Epithelial cell of prostate (primary cell): ENCODE results near the gene CLTC.
"Not testable (repeated sequence)": the region's sequence is repeated elsewhere in the genome, so short reads cannot be mapped to it uniquely, and the experiment has no call there.

ENCODE experiments used
- DNase-seq: peaks from one replicate; pipeline ENCODE4 v3.0.0-alpha.2; 2011; ENCODE audit warnings: low read depth, low spot score
- H3K27ac ChIP-seq: fragments of 450-650 bp; 2 replicates; pipeline ENCODE4 v1.5.1; 2017; ENCODE audit warnings: mild to moderate bottlenecking

CLTC gene

DNA sequence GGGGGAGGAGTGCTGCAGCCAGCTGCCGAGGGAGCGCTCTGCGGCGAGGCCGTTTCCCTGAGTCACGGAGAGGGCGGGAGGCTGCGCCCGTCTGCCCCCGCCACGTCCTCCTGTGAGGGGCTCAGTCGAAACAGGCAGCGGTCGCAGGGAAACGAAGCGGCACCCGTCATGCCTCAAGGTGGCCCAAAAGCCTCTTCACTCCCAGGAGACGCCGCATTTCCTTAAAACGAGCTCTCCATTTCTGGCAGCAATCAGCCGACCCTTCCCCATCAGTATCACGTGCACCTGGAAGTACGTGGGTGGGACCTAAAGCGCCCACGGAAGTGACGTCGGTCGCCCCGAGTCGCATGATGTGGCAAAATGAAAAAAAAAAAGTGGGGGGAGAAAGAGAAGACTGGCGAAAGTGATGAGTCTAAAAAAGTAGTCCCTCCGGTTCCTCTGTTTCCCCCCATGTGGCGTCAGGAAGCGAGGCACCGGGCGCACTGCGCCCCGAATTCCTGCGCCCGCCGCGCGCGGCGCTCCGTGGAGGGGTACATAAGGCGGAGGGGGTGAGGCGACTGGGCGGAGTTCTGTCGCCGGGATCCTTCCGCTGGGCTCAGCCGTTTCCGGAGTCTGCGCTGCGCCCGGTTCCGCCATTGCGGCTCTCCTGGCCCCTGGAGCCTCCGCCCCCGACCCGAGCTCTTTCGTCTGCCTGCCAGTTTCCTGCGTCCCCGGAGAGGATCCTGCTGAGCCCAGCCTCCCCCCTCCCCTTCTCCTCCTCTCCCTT, at the start of gene CLTC:
CLTC (plus strand) TSS at position 598 of the 766 bp plus-strand sequence. CDS start 237 bp downstream, outside the sequence.
- DNase-seq, result peak; percentile 91
- H3K27ac ChIP-seq, result peak within 1 kb of the TSS; percentile 98

GRCh38 chr17:59572301-59572924, 47.3 kb upstream of the CLTC start:
- DNase-seq, result no peak
- H3K27ac ChIP-seq, result no peak overlapping the region

DNA sequence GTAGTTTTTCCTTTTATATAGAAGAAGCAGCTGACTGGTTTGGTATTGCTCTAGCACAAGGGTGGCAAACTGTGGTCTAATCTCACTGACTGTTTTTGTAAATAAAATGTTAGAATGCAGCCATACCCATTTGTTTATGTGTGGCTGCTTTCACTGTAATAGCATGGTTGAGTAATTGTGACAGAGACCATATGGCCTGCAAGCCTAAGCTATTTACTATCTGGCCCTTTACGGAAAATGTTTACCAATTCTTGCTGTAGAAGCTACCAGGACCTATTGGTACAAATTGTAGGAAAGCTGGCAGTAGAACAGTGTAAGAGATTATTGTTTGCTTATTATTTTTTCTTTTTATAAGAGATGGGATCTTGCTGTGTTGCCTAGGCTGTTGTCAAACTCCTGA, 35.5 kb upstream of the CLTC start:
- H3K27ac ChIP-seq, DNase-seq: not testable (repeated sequence)

GRCh38 chr17:59600169-59600568, 19.5 kb upstream of the CLTC start:
- DNase-seq, result no peak
- H3K27ac ChIP-seq, result no peak overlapping the region

- DNase-seq, result no peak
- no peak overlapping the region for H3K27ac ChIP-seq
Measured at GRCh38 chr17:59601130-59601529, 18.6 kb upstream of the CLTC start.

DNA sequence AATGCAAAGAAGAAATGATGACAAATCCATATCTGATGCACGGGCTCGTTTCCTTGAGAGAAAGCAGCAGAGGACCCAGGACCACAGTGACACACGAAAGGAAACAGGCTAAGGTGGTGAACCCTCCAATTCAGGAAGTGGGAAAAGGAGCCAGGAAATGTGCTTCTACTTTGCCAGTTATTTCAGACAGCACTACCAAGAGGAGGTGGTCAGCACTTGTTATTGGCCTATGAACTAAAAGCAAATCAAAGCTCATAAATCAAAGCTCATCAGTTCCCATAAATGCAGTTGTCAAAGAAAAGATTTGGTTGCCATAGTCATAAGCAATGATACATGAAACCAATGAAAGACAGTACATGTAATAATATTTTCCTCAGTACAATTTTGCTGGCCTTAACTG, 12.6 kb upstream of the CLTC start:
- no peak overlapping the region for H3K27ac ChIP-seq
- no peak for DNase-seq

DNA sequence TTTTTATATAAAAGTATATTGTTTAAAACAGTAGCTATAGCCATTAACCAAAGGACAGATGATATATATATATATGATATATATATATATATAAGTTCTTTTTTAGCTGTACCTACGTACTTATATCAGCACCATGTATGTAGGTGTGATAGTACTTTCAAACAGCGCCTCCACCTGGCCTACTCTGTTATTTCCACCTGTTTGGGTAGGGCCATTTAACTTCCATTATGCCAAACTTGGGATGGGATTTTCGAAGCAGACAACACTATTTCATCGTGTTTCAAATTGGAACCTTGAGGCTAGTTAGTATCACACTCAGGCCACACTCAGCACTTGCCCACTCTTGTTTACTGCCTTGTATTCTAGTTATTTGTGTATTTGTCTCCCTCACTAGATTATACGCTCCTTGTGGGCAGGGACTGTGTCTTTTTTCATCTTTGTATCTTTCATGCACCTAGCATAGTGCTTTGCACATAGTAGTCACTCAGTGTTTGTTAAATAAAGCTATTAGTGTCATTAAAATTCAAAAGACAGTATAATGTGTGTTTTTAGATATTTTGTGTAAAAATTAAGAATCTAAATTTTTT, 11.8 kb upstream of the CLTC start:
- DNase-seq, result no peak

GRCh38 chr17:59611503-59611902, 8.2 kb upstream of the CLTC start:
- H3K27ac ChIP-seq, result no peak overlapping the region
- no peak for DNase-seq

More for the DNA sequence above, 11.8 kb upstream of the CLTC start:
- no peak overlapping the region for H3K27ac ChIP-seq

GRCh38 chr17:59616253-59616920, 3.3 kb upstream of the CLTC start:
- H3K27ac ChIP-seq, result no peak overlapping the region
- DNase-seq, result no peak

DNA sequence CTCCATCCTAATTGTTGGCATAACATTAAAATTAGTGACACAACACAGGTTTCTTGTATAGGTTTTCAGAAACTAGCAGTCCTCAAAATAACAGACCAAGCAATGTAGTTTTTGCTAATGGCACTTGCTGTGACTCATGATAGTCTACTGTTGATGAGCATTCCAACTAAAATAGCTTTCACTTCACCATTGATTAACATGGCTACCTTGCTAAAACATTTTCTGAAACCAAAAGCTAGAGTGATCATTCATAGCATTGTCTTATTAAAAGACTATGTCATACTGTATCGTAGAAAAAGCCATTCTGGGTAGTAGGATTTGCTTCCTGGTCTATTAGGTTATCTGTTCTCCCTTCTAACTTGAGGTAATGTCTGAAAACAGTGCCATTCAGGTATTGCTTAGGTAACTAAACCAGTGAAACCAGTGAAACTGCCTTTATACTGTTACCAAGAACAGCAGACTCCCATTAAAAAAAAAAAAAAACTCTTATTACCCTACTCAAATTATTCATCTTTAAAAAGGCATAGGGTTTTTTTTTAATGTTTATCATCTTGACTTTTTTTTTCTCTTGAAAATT, 2.5 kb upstream of the CLTC start:
- no peak for DNase-seq
- peak overlapping the region; percentile 98 for H3K27ac ChIP-seq

DNA sequence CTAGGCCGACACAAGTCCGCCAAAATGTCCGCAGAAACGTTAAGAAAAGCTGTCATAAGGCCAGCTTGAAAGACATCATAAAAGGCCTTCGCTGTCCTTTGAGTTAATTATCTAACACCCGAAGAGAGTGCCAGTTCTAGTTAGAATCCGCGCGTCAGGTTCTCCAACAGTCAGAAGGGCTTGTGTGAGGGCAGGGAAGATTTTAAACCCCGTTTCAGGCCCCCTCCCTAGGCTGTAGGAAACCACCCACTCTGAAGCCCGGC, 729 bp upstream of the CLTC start:
- DNase-seq, result no peak
- peak overlapping the region; percentile 98 for H3K27ac ChIP-seq

DNA sequence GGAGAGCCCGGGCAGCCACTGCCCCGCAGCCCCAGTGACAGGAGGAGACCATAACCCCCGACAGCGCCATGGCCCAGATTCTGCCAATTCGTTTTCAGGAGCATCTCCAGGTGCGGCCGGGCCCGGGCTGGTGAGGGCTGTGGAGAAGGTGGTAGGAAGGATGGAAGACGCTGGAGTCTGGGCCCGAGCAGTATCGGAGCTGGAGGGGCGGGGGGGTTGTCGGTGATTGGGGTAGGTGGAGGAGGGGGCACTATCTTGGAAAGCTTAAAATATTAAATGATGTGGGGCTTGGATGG, 317 bp downstream of the CLTC start:
- peak overlapping the region; percentile 98 for H3K27ac ChIP-seq
- no peak for DNase-seq

DNA sequence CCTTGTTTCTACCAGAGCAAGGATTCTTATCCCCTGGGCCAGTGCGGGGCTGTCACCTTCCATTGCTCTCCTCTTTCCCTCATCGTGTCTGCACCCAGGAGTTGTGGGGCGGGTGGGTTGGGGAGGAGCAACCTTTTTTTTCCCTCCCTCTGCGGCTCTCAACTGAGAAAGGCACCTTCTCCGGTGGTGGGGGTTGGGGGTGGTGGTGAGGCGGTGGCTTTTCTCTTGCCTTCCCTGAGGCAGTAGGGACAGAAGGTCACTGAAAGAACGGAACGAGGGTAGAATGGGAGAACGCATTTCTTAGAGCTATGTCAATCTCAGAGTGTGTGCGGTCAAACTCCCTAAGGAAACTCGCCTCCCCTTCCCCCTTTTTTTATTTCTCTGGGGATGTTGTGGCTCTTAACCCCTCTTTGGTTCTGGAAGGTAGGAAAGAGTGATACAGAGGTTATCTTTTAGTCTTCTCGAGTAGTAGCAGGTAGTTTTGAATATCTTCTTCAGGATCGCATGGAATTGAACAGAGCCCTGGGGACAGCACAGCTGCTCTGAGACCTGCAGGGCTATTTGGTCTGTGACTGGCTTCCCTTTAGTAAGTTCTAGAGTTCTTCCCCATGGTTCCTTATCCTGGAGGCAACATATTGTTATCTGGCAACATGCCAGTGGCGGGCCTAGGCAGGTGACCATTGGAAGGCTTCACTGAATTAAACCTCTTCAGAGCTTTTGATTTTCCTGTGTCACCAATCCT, 994 bp downstream of the CLTC start:
- H3K27ac ChIP-seq, result peak overlapping the region; percentile 98
- DNase-seq, result no peak

- no peak overlapping the region for H3K27ac ChIP-seq
- no peak for DNase-seq
Measured at GRCh38 chr17:59621771-59622170, 2.1 kb downstream of the CLTC start.

GRCh38 chr17:59623151-59623550, 3.5 kb downstream of the CLTC start:
- H3K27ac ChIP-seq, result no peak overlapping the region
- no peak for DNase-seq

- no peak overlapping the region for H3K27ac ChIP-seq
- no peak for DNase-seq
Measured at GRCh38 chr17:59626756-59627155, 7.1 kb downstream of the CLTC start.

- H3K27ac ChIP-seq, result no peak overlapping the region
- no peak for DNase-seq
Measured at GRCh38 chr17:59627274-59627673, 7.6 kb downstream of the CLTC start.

DNA sequence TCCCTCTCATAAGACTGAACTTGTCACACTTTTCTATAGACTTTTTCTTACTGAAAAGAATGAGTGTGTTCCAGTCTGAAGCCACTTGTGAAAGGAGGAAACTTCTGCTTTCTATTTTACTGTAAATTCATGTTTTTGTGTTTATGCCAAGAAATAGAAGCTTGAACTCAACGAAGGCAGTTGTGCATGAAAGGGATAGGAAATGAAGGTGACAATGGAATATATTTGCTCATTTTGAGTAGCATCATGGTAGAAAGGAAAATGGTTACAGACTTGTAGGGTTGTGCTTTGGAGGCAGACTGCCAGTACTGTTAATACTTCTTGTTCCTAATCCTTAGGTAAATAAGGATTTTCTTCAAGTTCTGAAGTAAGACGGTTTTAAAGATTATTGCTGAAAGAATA, 8.1 kb downstream of the CLTC start:
- no peak for DNase-seq
- H3K27ac ChIP-seq, result no peak overlapping the region

DNA sequence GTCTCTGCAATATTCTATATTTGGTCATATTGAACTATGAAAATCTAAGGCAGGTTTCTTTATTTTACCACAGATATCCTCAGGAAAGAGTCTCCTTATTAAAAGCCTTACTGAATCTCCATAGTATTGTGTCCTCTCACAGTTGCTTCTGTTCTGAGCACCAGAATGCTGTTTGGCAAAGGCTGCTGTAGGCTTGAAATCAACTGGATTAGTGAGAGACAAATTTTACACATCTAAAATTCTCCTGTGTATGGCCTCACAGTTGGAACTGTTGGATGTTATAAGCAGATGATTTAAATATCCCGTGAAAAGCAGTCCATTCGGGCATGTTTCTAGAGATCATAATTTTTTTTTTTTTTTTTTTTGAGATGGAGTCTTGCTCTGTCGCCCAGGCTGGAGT, 9.5 kb downstream of the CLTC start:
- DNase-seq, result no peak
- no peak overlapping the region for H3K27ac ChIP-seq

DNA sequence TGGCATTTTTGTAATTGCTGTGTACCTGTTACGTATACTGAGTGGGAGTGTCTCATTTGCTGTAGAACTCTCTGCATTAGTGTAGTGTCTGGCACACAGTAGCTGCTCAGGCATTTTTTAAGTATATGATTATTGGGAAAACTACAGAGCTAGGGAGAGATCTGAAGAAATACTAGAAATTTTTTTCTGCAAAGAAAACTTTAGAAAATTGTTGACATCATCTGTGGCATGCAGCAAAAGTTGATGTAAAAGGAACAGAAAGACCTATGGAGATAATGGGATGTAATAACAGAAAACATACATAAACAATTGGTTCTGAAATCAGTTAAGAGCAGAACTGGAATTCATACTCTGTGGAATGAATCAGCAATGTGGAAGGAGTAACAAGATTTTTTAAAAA, 11.6 kb downstream of the CLTC start:
- H3K27ac ChIP-seq, result no peak overlapping the region
- no peak for DNase-seq
